ENCODE measurements around the gene CD48.
A peak's percentile ranks its signal among the peaks of the same experiment; 100 is the strongest.

CD48 gene

GRCh38 chr1:160711602-160712311, at the start of gene CD48:
TSS of gene CD48 (minus strand) at chr1:160711822. CDS start at chr1:160711763, 59 bp downstream.
- no peak for DNase-seq (ENCODE audit: low spot score)

GRCh38 chr1:160761046-160761445, 49.4 kb upstream of the CD48 start:
- DNase-seq (ENCODE audit: low spot score) = no peak

GRCh38 chr1:160759740-160760139, 48.1 kb upstream of the CD48 start:
- no peak for DNase-seq (ENCODE audit: low spot score)

GRCh38 chr1:160758521-160758920, 46.9 kb upstream of the CD48 start:
- no peak for DNase-seq (ENCODE audit: low spot score)

GRCh38 chr1:160756849-160757201, 45.2 kb upstream of the CD48 start:
- DNase-seq (ENCODE audit: low spot score) = no peak

- no peak for DNase-seq (ENCODE audit: low spot score)
These were observed 44.6 kb upstream of the CD48 start for GRCh38 chr1:160755911-160756848.

- DNase-seq (ENCODE audit: low spot score) = no peak
These were observed 43.8 kb upstream of the CD48 start for GRCh38 chr1:160755461-160755860.

- no peak for DNase-seq (ENCODE audit: low spot score)
These were observed 42.0 kb upstream of the CD48 start for GRCh38 chr1:160753594-160753993.

- no peak for DNase-seq (ENCODE audit: low spot score)
These were observed 41.3 kb upstream of the CD48 start for GRCh38 chr1:160752924-160753323.

GRCh38 chr1:160752406-160752805, 40.8 kb upstream of the CD48 start:
- no peak for DNase-seq (ENCODE audit: low spot score)

- no peak for DNase-seq (ENCODE audit: low spot score)
These were observed 39.0 kb upstream of the CD48 start for GRCh38 chr1:160750608-160751007.

GRCh38 chr1:160748878-160749269, 37.3 kb upstream of the CD48 start:
- DNase-seq (ENCODE audit: low spot score) = peak; percentile 30

- peak; percentile 36 for DNase-seq (ENCODE audit: low spot score)
These were observed 36.7 kb upstream of the CD48 start for GRCh38 chr1:160748181-160748877.

GRCh38 chr1:160747717-160748116, 36.1 kb upstream of the CD48 start:
- no peak for DNase-seq (ENCODE audit: low spot score)

GRCh38 chr1:160746836-160747500, 35.3 kb upstream of the CD48 start:
- DNase-seq (ENCODE audit: low spot score) = no peak

GRCh38 chr1:160745551-160745950, 33.9 kb upstream of the CD48 start:
- DNase-seq (ENCODE audit: low spot score) = no peak

GRCh38 chr1:160744852-160745520, 33.4 kb upstream of the CD48 start:
- DNase-seq (ENCODE audit: low spot score) = no peak

- DNase-seq (ENCODE audit: low spot score) = no peak
These were observed 32.7 kb upstream of the CD48 start for GRCh38 chr1:160744199-160744851.

- DNase-seq (ENCODE audit: low spot score) = no peak
These were observed 31.6 kb upstream of the CD48 start for GRCh38 chr1:160743266-160743665.

- no peak for DNase-seq (ENCODE audit: low spot score)
These were observed 31.0 kb upstream of the CD48 start for GRCh38 chr1:160742428-160743127.

Data from kidney tubule cell (primary cell).